SK-N-MC (cell line): ENCODE results near the gene KLK13.

Source experiments
- EZH2 ChIP-seq: fragments of 200-600 bp; sonication (generic); IDR thresholded peaks from one replicate; pipeline ENCODE4 v1.6.1; 2017; ENCODE audit warnings: antibody characterized with exemption
- POLR2AphosphoS5 ChIP-seq: IDR thresholded peaks from 2 replicates; pipeline ENCODE4 v1.6.1; 2012; ENCODE audit warnings: mild to moderate bottlenecking, low read depth, low read length, borderline replicate concordance

DNA sequence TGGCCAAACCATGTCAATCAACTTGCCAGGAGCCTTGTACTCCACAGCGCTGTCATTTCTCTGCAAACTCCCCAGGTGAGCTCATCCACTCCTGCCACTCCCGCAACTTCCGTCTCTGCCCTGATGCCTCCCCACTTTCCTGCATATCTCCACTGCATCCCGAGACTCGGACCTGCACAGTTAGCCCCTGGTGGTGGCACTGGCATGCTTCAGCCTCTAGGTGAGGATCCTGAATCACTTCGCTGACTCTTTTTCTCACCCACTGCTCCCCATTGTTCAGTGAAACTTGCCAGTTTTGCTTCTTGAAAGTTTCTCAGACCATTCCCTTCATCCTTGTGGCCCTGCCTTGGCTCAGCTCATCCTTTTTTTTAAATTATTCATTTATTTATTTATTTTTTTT lies 46.7 kb upstream of the KLK13 start:
- TF ChIP-seq EZH2 (no peak), POLR2AphosphoS5 (no peak)
